HepG2 (cell line): ENCODE measurements around the gene SLC27A3. TPM values are rescaled to one million over a fixed set of nuclear protein-coding genes. Genes with fewer than 3 reads are reported as not detected.

Experiments used
- ATF7-NPFF ChIP-seq: sonication (generic); formaldehyde crosslinking; IDR thresholded peaks from 2 replicates; pipeline ENCODE4 v1.8.1; 2023; ENCODE audit warnings: mild to moderate bottlenecking, low read depth, missing genetic modification reagents, moderate library complexity
- BORCS8-MEF2B ChIP-seq: sonication (generic); formaldehyde crosslinking; IDR thresholded peaks from 2 replicates; pipeline ENCODE4 v1.8.0; 2022; ENCODE audit warnings: mild to moderate bottlenecking, missing genetic modification reagents
- GATA4 ChIP-seq: sonication (generic); IDR thresholded peaks from 2 replicates; pipeline ENCODE4 v1.6.1; 2016; ENCODE audit warnings: antibody characterized with exemption, low read depth, borderline replicate concordance
- GZF1 ChIP-seq: sonication (generic); formaldehyde crosslinking; IDR thresholded peaks from 2 replicates; pipeline ENCODE4 v1.5.1; 2020; ENCODE audit warnings: mild to moderate bottlenecking, missing genetic modification reagents
- ISX ChIP-seq: sonication (generic); formaldehyde crosslinking; conservative IDR thresholded peaks from 2 replicates; pipeline ENCODE4 v1.5.0; 2020; ENCODE audit warnings: missing genetic modification reagents
- KDM4B ChIP-seq: sonication (generic); formaldehyde crosslinking; IDR thresholded peaks from 2 replicates; pipeline ENCODE4 v1.4.0; 2020; ENCODE audit warnings: missing genetic modification reagents
- NFYC ChIP-seq: IDR thresholded peaks from 2 replicates; pipeline ENCODE4 v1.6.1; 2016; ENCODE audit warnings: missing genetic modification reagents, missing compliant biosample characterization
- NR2C2 ChIP-seq: sonication (generic); formaldehyde crosslinking; IDR thresholded peaks from 2 replicates; pipeline ENCODE4 v1.4.0; 2020; ENCODE audit warnings: missing genetic modification reagents, mild to moderate bottlenecking, moderate library complexity, borderline replicate concordance
- NR2F2 ChIP-seq: IDR thresholded peaks from 2 replicates; pipeline ENCODE4 v1.6.1; 2012; ENCODE audit warnings: low read depth, inconsistent platforms, borderline replicate concordance
- PRPF4 ChIP-seq: fragments of 200-400 bp; formaldehyde crosslinking; IDR thresholded peaks from 2 replicates; pipeline ENCODE4 v1.6.1; 2016; ENCODE audit warnings: low read length, low read depth; ENCODE audit not compliant: poor library complexity, severe bottlenecking
- TBL1XR1 ChIP-seq: fragments of 150-350 bp; IDR thresholded peaks from 2 replicates; pipeline ENCODE4 v1.6.1; 2014; ENCODE audit warnings: borderline replicate concordance, low read length; ENCODE audit not compliant: partially characterized antibody
- TSC22D2 ChIP-seq: sonication (generic); formaldehyde crosslinking; IDR thresholded peaks from 2 replicates; pipeline ENCODE4 v1.5.1; 2020; ENCODE audit warnings: missing genetic modification reagents, mild to moderate bottlenecking, borderline replicate concordance
- ZFP90 ChIP-seq: sonication (generic); formaldehyde crosslinking; IDR thresholded peaks from 2 replicates; pipeline ENCODE4 v1.8.0; 2022; ENCODE audit warnings: missing genetic modification reagents, mild to moderate bottlenecking, inconsistent platforms, borderline replicate concordance
- ZFY ChIP-seq: sonication (generic); formaldehyde crosslinking; IDR thresholded peaks from 2 replicates; pipeline ENCODE4 v1.4.0; 2020; ENCODE audit warnings: missing genetic modification reagents
- ZNF256 ChIP-seq: sonication (generic); formaldehyde crosslinking; conservative IDR thresholded peaks from 2 replicates; pipeline ENCODE4 v1.4.0; 2020; ENCODE audit warnings: missing genetic modification reagents
- ZNF441 ChIP-seq: sonication (generic); formaldehyde crosslinking; IDR thresholded peaks from 2 replicates; pipeline ENCODE4 v1.7.0; 2021; ENCODE audit warnings: missing genetic modification reagents, borderline replicate concordance
- ZNF772 ChIP-seq: sonication (generic); formaldehyde crosslinking; IDR thresholded peaks from 2 replicates; pipeline ENCODE4 v1.5.0; 2020; ENCODE audit warnings: mild to moderate bottlenecking, missing genetic modification reagents
- ZSCAN29 ChIP-seq: sonication (generic); formaldehyde crosslinking; conservative IDR thresholded peaks from 2 replicates; pipeline ENCODE4 v1.4.0; 2020; ENCODE audit warnings: mild to moderate bottlenecking, missing genetic modification reagents
- polyA plus RNA-seq, 8 experiments: library from polyadenylated mRNA; depleted of rRNA in 3 of 8; stranded (reverse) in 7 of 8; unstranded in 1 of 8; fragments of >200 nt; fragmentation: Illumina TruSeq in 4 of 8; extraction: Trizol in 4 of 8; gene quantifications; 2 replicates each; pipeline versions ENCODE4 v1.2.1 to v1.2.3, GENCODE V29; 2011 to 2016; ENCODE audit warnings: low read depth in 4 of 8, missing spikeins in 1 of 8, mixed read lengths in 1 of 8; ENCODE audit not compliant: insufficient read depth in 1 of 8
- total RNA-seq, 5 experiments: library from RNA; depleted of rRNA; stranded (reverse); fragments of >200 nt; fragmentation: Illumina TruSeq; extraction: Trizol; gene quantifications; 2 replicates each; pipeline ENCODE4 v1.2.3, GENCODE V29; 2016; ENCODE audit warnings: low read depth in 1 of 5
- TF ChIP-seq, protein P1 (sequence below): sonication (generic); formaldehyde crosslinking; IDR thresholded peaks from 2 replicates; pipeline ENCODE4 v1.4.0; 2020; ENCODE audit warnings: low read depth, missing genetic modification reagents
- TF ChIP-seq, protein P2 (sequence below): sonication (generic); formaldehyde crosslinking; IDR thresholded peaks from 2 replicates; pipeline ENCODE4 v1.5.0; 2020; ENCODE audit warnings: mild to moderate bottlenecking, missing genetic modification reagents
- TF ChIP-seq, protein P3 (sequence below): sonication (generic); formaldehyde crosslinking; IDR thresholded peaks from 2 replicates; pipeline ENCODE4 v1.8.0; 2022; ENCODE audit warnings: mild to moderate bottlenecking, missing genetic modification reagents, borderline replicate concordance

Gene SLC27A3
- total and polyA plus RNA-seq, 2 of the 13 experiments (the other 11 are each of a cell fraction or from before 2014, with no cell fraction given) = 4.3 to 10.3 TPM

DNA sequence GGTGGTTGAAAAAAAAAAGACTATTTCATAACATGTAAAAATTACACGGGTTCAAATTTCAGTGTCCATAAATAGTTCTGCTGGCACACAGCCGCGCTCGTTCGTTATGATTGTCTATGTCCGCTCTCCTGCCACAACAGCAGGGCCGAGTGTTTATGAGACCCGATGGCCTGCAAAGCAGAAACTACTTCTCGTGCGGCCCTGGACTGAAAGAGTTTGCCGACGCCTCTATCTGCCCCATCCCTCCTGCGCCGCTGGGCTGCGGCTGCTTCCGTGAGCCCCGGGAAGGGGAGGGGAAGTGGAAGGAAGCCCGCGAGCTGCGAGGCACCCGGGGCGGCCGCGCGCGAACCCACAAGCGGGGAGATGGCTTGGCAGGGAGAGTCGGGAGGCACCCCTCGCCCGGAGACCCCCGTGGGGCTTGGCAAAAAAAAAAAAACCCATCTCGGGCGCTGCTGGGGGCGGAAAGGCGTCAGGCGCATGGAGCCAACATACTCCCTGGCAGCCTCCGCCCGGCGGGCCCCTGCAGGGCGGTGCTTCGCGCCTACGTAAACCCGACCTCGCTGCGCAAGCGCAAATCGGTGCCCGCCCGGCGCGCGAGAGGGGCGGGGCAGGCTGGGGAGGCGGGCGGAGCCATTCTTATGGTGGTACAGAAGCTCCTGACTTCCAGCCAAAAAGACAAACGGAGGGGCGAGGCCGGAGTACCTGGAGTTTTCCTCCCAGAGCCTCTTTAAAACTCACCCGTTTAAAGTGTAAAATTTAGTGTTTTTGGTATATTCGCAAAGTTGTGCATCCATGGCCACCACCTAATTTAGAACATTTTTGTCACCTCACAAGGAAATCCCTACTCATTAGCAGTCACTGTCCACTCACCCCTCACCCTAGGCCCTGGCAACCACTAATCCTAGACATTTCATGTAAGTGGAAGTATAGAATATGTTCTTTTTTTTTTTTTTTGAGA is 8.3 kb downstream of the SLC27A3 start (continued):
- TF ChIP-seq ATF7-NPFF (CRISPR knock-in tag) (peak; percentile 79; the same call in 1 of the 2 replicates), TBL1XR1 (no peak), GATA4 (peak; percentile 60; the same call in 1 of the 2 replicates), ZNF772 (CRISPR knock-in tag) (peak; percentile 69; the same call in 1 of the 2 replicates), KDM4B (CRISPR knock-in tag) (no peak), ZNF441 (CRISPR knock-in tag) (peak; percentile 55; the same call in 1 of the 2 replicates), BORCS8-MEF2B (peak; percentile 86), ZNF256 (CRISPR knock-in tag) (peak; percentile 86; the same call in 1 of the 2 replicates), NR2C2 (no peak), GZF1 (CRISPR knock-in tag) (no peak), ZSCAN29 (no peak), TSC22D2 (no peak), NR2F2 (no peak), ISX (CRISPR knock-in tag) (0 out of 2 replicates have a peak, but pooled peaks have one; percentile 37), ZFY (peak; percentile 86), NFYC (CRISPR knock-in tag) (no peak; the same call in 1 of the 2 replicates), PRPF4 (no peak), ZFP90 (CRISPR knock-in tag) (no peak; the same call in none of the 2 replicates)
- TF ChIP-seq, protein P1, sequence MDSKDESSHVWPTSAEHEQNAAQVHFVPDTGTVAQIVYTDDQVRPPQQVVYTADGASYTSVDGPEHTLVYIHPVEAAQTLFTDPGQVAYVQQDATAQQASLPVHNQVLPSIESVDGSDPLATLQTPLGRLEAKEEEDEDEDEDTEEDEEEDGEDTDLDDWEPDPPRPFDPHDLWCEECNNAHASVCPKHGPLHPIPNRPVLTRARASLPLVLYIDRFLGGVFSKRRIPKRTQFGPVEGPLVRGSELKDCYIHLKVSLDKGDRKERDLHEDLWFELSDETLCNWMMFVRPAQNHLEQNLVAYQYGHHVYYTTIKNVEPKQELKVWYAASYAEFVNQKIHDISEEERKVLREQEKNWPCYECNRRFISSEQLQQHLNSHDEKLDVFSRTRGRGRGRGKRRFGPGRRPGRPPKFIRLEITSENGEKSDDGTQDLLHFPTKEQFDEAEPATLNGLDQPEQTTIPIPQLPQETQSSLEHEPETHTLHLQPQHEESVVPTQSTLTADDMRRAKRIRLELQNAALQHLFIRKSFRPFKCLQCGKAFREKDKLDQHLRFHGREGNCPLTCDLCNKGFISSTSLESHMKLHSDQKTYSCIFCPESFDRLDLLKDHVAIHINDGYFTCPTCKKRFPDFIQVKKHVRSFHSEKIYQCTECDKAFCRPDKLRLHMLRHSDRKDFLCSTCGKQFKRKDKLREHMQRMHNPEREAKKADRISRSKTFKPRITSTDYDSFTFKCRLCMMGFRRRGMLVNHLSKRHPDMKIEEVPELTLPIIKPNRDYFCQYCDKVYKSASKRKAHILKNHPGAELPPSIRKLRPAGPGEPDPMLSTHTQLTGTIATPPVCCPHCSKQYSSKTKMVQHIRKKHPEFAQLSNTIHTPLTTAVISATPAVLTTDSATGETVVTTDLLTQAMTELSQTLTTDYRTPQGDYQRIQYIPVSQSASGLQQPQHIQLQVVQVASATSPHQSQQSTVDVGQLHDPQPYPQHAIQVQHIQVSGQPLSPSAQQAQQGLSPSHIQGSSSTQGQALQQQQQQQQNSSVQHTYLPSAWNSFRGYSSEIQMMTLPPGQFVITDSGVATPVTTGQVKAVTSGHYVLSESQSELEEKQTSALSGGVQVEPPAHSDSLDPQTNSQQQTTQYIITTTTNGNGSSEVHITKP (CRISPR knock-in tag) = 0 out of 2 replicates have a peak, but pooled peaks have one; percentile 41
- TF ChIP-seq, protein P2, sequence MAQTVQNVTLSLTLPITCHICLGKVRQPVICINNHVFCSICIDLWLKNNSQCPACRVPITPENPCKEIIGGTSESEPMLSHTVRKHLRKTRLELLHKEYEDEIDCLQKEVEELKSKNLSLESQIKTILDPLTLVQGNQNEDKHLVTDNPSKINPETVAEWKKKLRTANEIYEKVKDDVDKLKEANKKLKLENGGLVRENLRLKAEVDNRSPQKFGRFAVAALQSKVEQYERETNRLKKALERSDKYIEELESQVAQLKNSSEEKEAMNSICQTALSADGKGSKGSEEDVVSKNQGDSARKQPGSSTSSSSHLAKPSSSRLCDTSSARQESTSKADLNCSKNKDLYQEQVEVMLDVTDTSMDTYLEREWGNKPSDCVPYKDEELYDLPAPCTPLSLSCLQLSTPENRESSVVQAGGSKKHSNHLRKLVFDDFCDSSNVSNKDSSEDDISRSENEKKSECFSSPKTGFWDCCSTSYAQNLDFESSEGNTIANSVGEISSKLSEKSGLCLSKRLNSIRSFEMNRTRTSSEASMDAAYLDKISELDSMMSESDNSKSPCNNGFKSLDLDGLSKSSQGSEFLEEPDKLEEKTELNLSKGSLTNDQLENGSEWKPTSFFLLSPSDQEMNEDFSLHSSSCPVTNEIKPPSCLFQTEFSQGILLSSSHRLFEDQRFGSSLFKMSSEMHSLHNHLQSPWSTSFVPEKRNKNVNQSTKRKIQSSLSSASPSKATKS = no peak
- TF ChIP-seq, protein P3, sequence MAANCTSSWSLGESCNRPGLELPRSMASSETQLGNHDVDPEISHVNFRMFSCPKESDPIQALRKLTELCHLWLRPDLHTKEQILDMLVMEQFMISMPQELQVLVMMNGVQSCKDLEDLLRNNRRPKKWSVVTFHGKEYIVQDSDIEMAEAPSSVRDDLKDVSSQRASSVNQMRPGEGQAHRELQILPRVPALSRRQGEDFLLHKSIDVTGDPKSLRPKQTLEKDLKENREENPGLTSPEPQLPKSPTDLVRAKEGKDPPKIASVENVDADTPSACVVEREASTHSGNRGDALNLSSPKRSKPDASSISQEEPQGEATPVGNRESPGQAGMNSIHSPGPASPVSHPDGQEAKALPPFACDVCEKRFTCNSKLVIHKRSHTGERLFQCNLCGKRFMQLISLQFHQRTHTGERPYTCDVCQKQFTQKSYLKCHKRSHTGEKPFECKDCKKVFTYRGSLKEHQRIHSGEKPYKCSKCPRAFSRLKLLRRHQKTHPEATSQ = peak; percentile 78; the same call in 1 of the 2 replicates
